ENCODE data around the gene REN.

The REN gene

GRCh38 chr1:204106825-204107224 is 59.3 kb downstream of the REN start:
- no peak for DNase-seq

GRCh38 chr1:204105131-204105515 is 61.0 kb downstream of the REN start:
- no peak for DNase-seq

Measured in femur (tissue), 1 donor.